ENCODE measurements around the gene THY1. TPM values are rescaled to one million over a fixed set of nuclear protein-coding genes. Genes with fewer than 3 reads are reported as not detected.

Gene THY1
- total and polyA plus RNA-seq, 2 of the 8 experiments (the other 6 are each of a cell fraction or from before 2014, with no cell fraction given), result 286 to 2,479 TPM

GRCh38 chr11:119373921-119374631 lies 48.9 kb downstream of the THY1 start (continued):
- TF ChIP-seq CTCF (IDR thresholded peaks at IDR 0.05; ENCODE audit: control extremely low read depth in 1 of 3, insufficient read depth in 1 of 3, low read depth in 1 of 3, low read length in 3 of 3) (peak; percentile 82 to 92 (median 89)), CTBP2 (IDR thresholded peaks at IDR 0.05; ENCODE audit: borderline replicate concordance, insufficient read depth, insufficient read length, low read length) (no peak), KDM1A (IDR thresholded peaks at IDR 0.05; ENCODE audit: borderline replicate concordance, low read length) (no peak), BACH1 (IDR thresholded peaks at IDR 0.05; ENCODE audit: low read length) (no peak), TEAD4 (IDR thresholded peaks at IDR 0.05; ENCODE audit: low read depth, low read length) (0 out of 2 replicates have a peak, but pooled peaks have one; percentile 23), MAFK (IDR thresholded peaks at IDR 0.05; ENCODE audit: low read depth, low read length) (no peak), TAF1 (IDR thresholded peaks at IDR 0.05; ENCODE audit: low read depth, low read length) (no peak), CBX8 (IDR thresholded peaks at IDR 0.05; ENCODE audit: borderline replicate concordance, low read depth, low read length) (no peak), RBBP5 (IDR thresholded peaks at IDR 0.05; ENCODE audit: borderline replicate concordance, low read depth, low read length) (0 out of 2 replicates have a peak, but pooled peaks have one; percentile 7), KDM5A (IDR thresholded peaks at IDR 0.05; ENCODE audit: low read length) (no peak), SP1 (IDR thresholded peaks at IDR 0.05; ENCODE audit: low read depth, low read length) (no peak)
